Muscle of leg (tissue), 11 donors: Measurements from ENCODE around the gene KRT1. TPM values are rescaled to one million over a fixed set of nuclear protein-coding genes. Genes with fewer than 3 reads are reported as not detected.

Source experiments
- DNase-seq: peaks from one replicate; pipeline ENCODE4 v3.0.0; 2013
- H3K27ac ChIP-seq: one replicate; pipeline ENCODE4 v1.5.1; 2013; ENCODE audit warnings: mild to moderate bottlenecking, low read length, control low read depth
- H3K27me3 ChIP-seq: one replicate; pipeline ENCODE4 v1.6.1; 2013; ENCODE audit warnings: low read length; ENCODE audit not compliant: control insufficient read depth, insufficient read depth
- H3K36me3 ChIP-seq: one replicate; pipeline ENCODE4 v1.6.1; 2013; ENCODE audit warnings: low read length; ENCODE audit not compliant: control insufficient read depth, insufficient read depth
- H3K4me1 ChIP-seq: one replicate; pipeline ENCODE4 v1.6.1; 2013; ENCODE audit warnings: low read length; ENCODE audit not compliant: control insufficient read depth, insufficient read depth
- H3K4me3 ChIP-seq: one replicate; pipeline ENCODE4 v1.5.1; 2013; ENCODE audit warnings: low read length, control low read depth
- H3K9me3 ChIP-seq: replicated peaks from 2 replicates; pipeline ENCODE4 v1.6.1; 2013; ENCODE audit warnings: low read depth, low read length; ENCODE audit not compliant: control insufficient read depth
- WGBS: methylation state at CpG from one replicate; pipeline ENCODE4 v1.1.5; 2013; ENCODE audit warnings: missing lambda C conversion rate; ENCODE audit not compliant: insufficient coverage; 5-methylcytosine and 5-hydroxymethylcytosine counted together
- polyA plus RNA-seq, 8 donors: library from polyadenylated mRNA; unstranded; fragments of 120-200 nt; gene quantifications; one replicate each; pipeline versions ENCODE4 v1.2.1 to v1.2.3, GENCODE V29; 2013; ENCODE audit warnings: inconsistent platforms in 1 of 8, low replicate concordance in 1 of 8; ENCODE audit not compliant: insufficient read length in 8 of 8, insufficient read depth in 1 of 8
- total RNA-seq: library from RNA; stranded (reverse); fragments of 120-200 nt; gene quantifications from one replicate; pipeline ENCODE4 v1.2.4, GENCODE V29; 2013

Gene KRT1
- total and polyA plus RNA-seq, 9 donors, result 0.35 to 193 (median 1.8) TPM

- DNase-seq, result no peak
- Histone ChIP-seq H3K27me3 (peaks cover 25% of the 10 kb centered on the region), H3K4me1 (peaks cover 6% of the 10 kb centered on the region), H3K36me3 (no peaks in the 10 kb centered on the region), H3K4me3 (no peak overlapping the region), H3K27ac (no peak overlapping the region), H3K9me3 (no peaks in the 10 kb centered on the region)
- 80% methylated on average over 10 of the region's 12 CpGs for WGBS
These were observed 21.1 kb upstream of the KRT1 start for GRCh38 chr12:52701281-52701680.

GRCh38 chr12:52699960-52700359 lies 19.8 kb upstream of the KRT1 start:
- no peak overlapping the region for H3K4me3 ChIP-seq
- DNase-seq, result peak; percentile 52
- H3K9me3 ChIP-seq, result no peaks in the 10 kb centered on the region
- WGBS, result no CpG with 5 or more reads among the region's 2 CpGs
- peaks cover 6% of the 10 kb centered on the region for H3K4me1 ChIP-seq
- no peak overlapping the region for H3K27ac ChIP-seq
- no peaks in the 10 kb centered on the region for H3K36me3 ChIP-seq
- peaks cover 27% of the 10 kb centered on the region for H3K27me3 ChIP-seq

GRCh38 chr12:52699373-52699772 lies 19.2 kb upstream of the KRT1 start:
- no peak for DNase-seq
- H3K4me3 ChIP-seq, result no peak overlapping the region
- H3K36me3 ChIP-seq, result no peaks in the 10 kb centered on the region
- WGBS, result 71% methylated on average over 2 of the region's 2 CpGs
- no peaks in the 10 kb centered on the region for H3K9me3 ChIP-seq
- H3K4me1 ChIP-seq, result peaks cover 6% of the 10 kb centered on the region
- peaks cover 32% of the 10 kb centered on the region for H3K27me3 ChIP-seq
- H3K27ac ChIP-seq, result no peak overlapping the region

GRCh38 chr12:52698651-52699340 lies 18.6 kb upstream of the KRT1 start:
- Histone ChIP-seq H3K27me3 (peaks cover 32% of the 10 kb centered on the region), H3K4me1 (peaks cover 6% of the 10 kb centered on the region), H3K36me3 (no peaks in the 10 kb centered on the region), H3K9me3 (no peaks in the 10 kb centered on the region), H3K4me3 (no peak overlapping the region), H3K27ac (no peak overlapping the region)
- no peak for DNase-seq
- 54% methylated on average over 10 of the region's 11 CpGs for WGBS

GRCh38 chr12:52697058-52697582 lies 16.9 kb upstream of the KRT1 start:
- Histone ChIP-seq H3K27me3 (peaks cover 43% of the 10 kb centered on the region), H3K36me3 (no peaks in the 10 kb centered on the region), H3K4me3 (no peak overlapping the region), H3K4me1 (peaks cover 6% of the 10 kb centered on the region), H3K9me3 (no peaks in the 10 kb centered on the region), H3K27ac (no peak overlapping the region)
- WGBS, result 21% methylated on average over 1 of the region's 2 CpGs
- DNase-seq, result no peak

GRCh38 chr12:52696588-52696987 lies 16.4 kb upstream of the KRT1 start:
- H3K4me3 ChIP-seq, result no peak overlapping the region
- WGBS, result 100% methylated on average over 1 of the region's 3 CpGs
- no peak for DNase-seq
- H3K27me3 ChIP-seq, result peaks cover 44% of the 10 kb centered on the region
- H3K36me3 ChIP-seq, result no peaks in the 10 kb centered on the region
- no peaks in the 10 kb centered on the region for H3K9me3 ChIP-seq
- peaks cover 6% of the 10 kb centered on the region for H3K4me1 ChIP-seq
- no peak overlapping the region for H3K27ac ChIP-seq

- no peak overlapping the region for H3K27ac ChIP-seq
- H3K9me3 ChIP-seq, result no peaks in the 10 kb centered on the region
- peaks cover 56% of the 10 kb centered on the region for H3K27me3 ChIP-seq
- no peak overlapping the region for H3K4me3 ChIP-seq
- 83% methylated on average over 1 of the region's 3 CpGs for WGBS
- no peak for DNase-seq
- no peaks in the 10 kb centered on the region for H3K36me3 ChIP-seq
- H3K4me1 ChIP-seq, result peaks cover 11% of the 10 kb centered on the region
These were observed 14.8 kb upstream of the KRT1 start for GRCh38 chr12:52695039-52695438.

- Histone ChIP-seq H3K27me3 (peaks cover 59% of the 10 kb centered on the region), H3K36me3 (no peaks in the 10 kb centered on the region), H3K9me3 (no peaks in the 10 kb centered on the region), H3K4me1 (peaks cover 8% of the 10 kb centered on the region), H3K4me3 (no peak overlapping the region), H3K27ac (no peak overlapping the region)
- DNase-seq, result no peak
- WGBS, result no CpG with 5 or more reads among the region's 6 CpGs
These were observed 13.9 kb upstream of the KRT1 start for GRCh38 chr12:52694151-52694550.

GRCh38 chr12:52693261-52693660 lies 13.1 kb upstream of the KRT1 start:
- no peaks in the 10 kb centered on the region for H3K36me3 ChIP-seq
- H3K9me3 ChIP-seq, result no peaks in the 10 kb centered on the region
- H3K4me3 ChIP-seq, result no peak overlapping the region
- DNase-seq, result no peak
- peaks cover 8% of the 10 kb centered on the region for H3K4me1 ChIP-seq
- H3K27ac ChIP-seq, result no peak overlapping the region
- H3K27me3 ChIP-seq, result peaks cover 59% of the 10 kb centered on the region
- WGBS, result 29% methylated on average over 1 of the region's 5 CpGs

GRCh38 chr12:52692254-52692653 lies 12.0 kb upstream of the KRT1 start:
- Histone ChIP-seq H3K36me3 (no peaks in the 10 kb centered on the region), H3K27me3 (peaks cover 59% of the 10 kb centered on the region), H3K9me3 (no peaks in the 10 kb centered on the region), H3K27ac (no peak overlapping the region), H3K4me1 (peaks cover 8% of the 10 kb centered on the region), H3K4me3 (no peak overlapping the region)
- no peak for DNase-seq
- WGBS, result 30% methylated on average over 7 of the region's 8 CpGs

GRCh38 chr12:52691841-52692150 lies 11.6 kb upstream of the KRT1 start:
- Histone ChIP-seq H3K27me3 (peaks cover 57% of the 10 kb centered on the region), H3K9me3 (no peaks in the 10 kb centered on the region), H3K36me3 (no peaks in the 10 kb centered on the region), H3K4me3 (no peak overlapping the region), H3K27ac (no peak overlapping the region), H3K4me1 (peaks cover 8% of the 10 kb centered on the region)
- 43% methylated on average over 1 of the region's 2 CpGs for WGBS
- no peak for DNase-seq
